K562 (cell line): Measurements from ENCODE around the gene FAM20B. TPM values are rescaled to one million over a fixed set of nuclear protein-coding genes. Genes with fewer than 3 reads are reported as not detected.

Source experiments
- ATF2 ChIP-seq: sonication (generic); formaldehyde crosslinking; IDR thresholded peaks from 2 replicates; pipeline ENCODE4 v1.8.1; 2022; ENCODE audit warnings: missing genetic modification reagents
- CHD1 ChIP-seq: fragments of 200-600 bp; sonication (generic); IDR thresholded peaks from one replicate; pipeline ENCODE4 v1.6.1; 2012; ENCODE audit warnings: mild to moderate bottlenecking, moderate library complexity, low read length, inconsistent platforms
- CHD2 ChIP-seq: IDR thresholded peaks from 2 replicates; pipeline ENCODE4 v1.6.1; 2011; ENCODE audit warnings: low read depth, low read length
- CSDE1 ChIP-seq, 2 experiments: fragments of 450-650 bp; IDR thresholded peaks; 2 replicates each; pipeline ENCODE4 v1.6.1; 2016; ENCODE audit warnings: mild to moderate bottlenecking in 1 of 2
- ETV5 ChIP-seq: sonication (generic); formaldehyde crosslinking; IDR thresholded peaks from 2 replicates; pipeline ENCODE4 v1.4.0; 2020; ENCODE audit warnings: low read depth, mild to moderate bottlenecking, missing genetic modification reagents
- MEF2A ChIP-seq: IDR thresholded peaks from 2 replicates; pipeline ENCODE4 v1.6.1; 2011; ENCODE audit warnings: low read depth, mild to moderate bottlenecking, low read length, moderate library complexity; ENCODE audit not compliant: control insufficient read depth
- MTF1 ChIP-seq: fragments of 250-450 bp; sonication (Bioruptor Pico); IDR thresholded peaks from 2 replicates; pipeline ENCODE4 v1.9.0; 2021; ENCODE audit warnings: moderate library complexity, mild to moderate bottlenecking, inconsistent platforms, borderline replicate concordance
- POLR2AphosphoS5 ChIP-seq: IDR thresholded peaks from 2 replicates; pipeline ENCODE4 v1.6.1; 2011; ENCODE audit warnings: mild to moderate bottlenecking, low read depth, low read length, moderate library complexity; ENCODE audit not compliant: control insufficient read depth, insufficient read depth
- POLR2G ChIP-seq: fragments of 200-400 bp; formaldehyde crosslinking; IDR thresholded peaks from 2 replicates; pipeline ENCODE4 v1.6.1; 2017; ENCODE audit warnings: low read depth, mild to moderate bottlenecking, antibody characterized with exemption, low read length, moderate library complexity
- POU5F1 ChIP-seq: fragments of 150-350 bp; IDR thresholded peaks from 2 replicates; pipeline ENCODE4 v1.6.1; 2014; ENCODE audit warnings: borderline replicate concordance, low read length, low read depth, mild to moderate bottlenecking; ENCODE audit not compliant: partially characterized antibody
- SMARCA5 ChIP-seq: fragments of 450-650 bp; IDR thresholded peaks from 2 replicates; pipeline ENCODE4 v1.6.1; 2016
- SRSF3 ChIP-seq: fragments of 200-400 bp; formaldehyde crosslinking; IDR thresholded peaks from 2 replicates; pipeline ENCODE4 v1.6.1; 2016; ENCODE audit warnings: mild to moderate bottlenecking, low read length, moderate library complexity; ENCODE audit not compliant: insufficient read depth
- STAG1 ChIP-seq: sonication (generic); formaldehyde crosslinking; IDR thresholded peaks from 2 replicates; pipeline ENCODE4 v1.5.0; 2020; ENCODE audit warnings: missing genetic modification reagents, borderline replicate concordance
- THRB ChIP-seq: fragments of 450-650 bp; formaldehyde crosslinking; conservative IDR thresholded peaks from 2 replicates; pipeline ENCODE4 v1.4.0; 2022; ENCODE audit warnings: mild to moderate bottlenecking, missing genetic modification characterization
- ZFP1 ChIP-seq: fragments of 450-650 bp; formaldehyde crosslinking; IDR thresholded peaks from 2 replicates; pipeline ENCODE4 v1.4.0; 2020; ENCODE audit warnings: mild to moderate bottlenecking, mixed read lengths
- ZKSCAN3 ChIP-seq: fragments of 250-450 bp; sonication (Bioruptor Pico); IDR thresholded peaks from 2 replicates; pipeline ENCODE4 v1.4.0; 2020
- ZNF143 ChIP-seq: sonication (generic); formaldehyde crosslinking; IDR thresholded peaks from 2 replicates; pipeline ENCODE4 v1.9.0; 2022; ENCODE audit warnings: mild to moderate bottlenecking, missing genetic modification reagents
- ZNF263 ChIP-seq: sonication (generic); formaldehyde crosslinking; IDR thresholded peaks from 2 replicates; pipeline ENCODE4 v1.8.0; 2022; ENCODE audit warnings: mild to moderate bottlenecking, missing genetic modification reagents, borderline replicate concordance
- ZNF584 ChIP-seq: fragments of 200-800 bp; sonication (Bioruptor generic); IDR thresholded peaks from 2 replicates; pipeline ENCODE4 v1.6.1; 2016; ENCODE audit warnings: low read depth, mild to moderate bottlenecking, missing genetic modification characterization, missing compliant biosample characterization
- polyA plus RNA-seq, 8 experiments: library from polyadenylated mRNA; depleted of rRNA in 4 of 8; stranded (reverse) in 5 of 8; unstranded in 3 of 8; fragments of >200 nt; fragmentation: Nextera tagmentation in 2 of 8; fragmentation: Illumina TruSeq in 1 of 8; extraction: Ambion mirVana in 2 of 8; extraction: Trizol in 1 of 8; gene quantifications; 2 replicates each; pipeline versions ENCODE4 v1.2.1 to v1.2.3, GENCODE V29; 2011 to 2014; ENCODE audit warnings: inconsistent platforms in 1 of 8, missing spikeins in 1 of 8
- total RNA-seq, 7 experiments: library from RNA; depleted of rRNA in 6 of 7; stranded (reverse); fragments of >200 nt in 6 of 7; fragmentation: Illumina TruSeq in 2 of 7; extraction: Trizol in 2 of 7; gene quantifications; 2 replicates each; pipeline versions ENCODE4 v1.2.1 to v1.2.3, GENCODE V29; 2011 to 2021; ENCODE audit warnings: low replicate concordance in 1 of 7
- TF ChIP-seq, protein P1 (sequence below): fragments of 200-400 bp; formaldehyde crosslinking; IDR thresholded peaks from 2 replicates; pipeline ENCODE4 v1.6.1; 2017; ENCODE audit warnings: mild to moderate bottlenecking, low read depth, low read length, moderate library complexity
- TF ChIP-seq, protein P2 (sequence below): fragments of 250-450 bp; sonication (Bioruptor Pico); IDR thresholded peaks from 2 replicates; pipeline ENCODE4 v1.4.0; 2020; ENCODE audit warnings: borderline replicate concordance

The FAM20B gene
- total and polyA plus RNA-seq, 9 of the 15 experiments (the other 6 are each of a cell fraction or from before 2014, with no cell fraction given) = 7.2 to 67.5 (median 42.9) TPM

GRCh38 chr1:179025975-179026812 is 500 bp downstream of the FAM20B start (continued):
- TF ChIP-seq ATF2 (CRISPR knock-in tag) = no peak
- 0 out of 2 replicates have a peak, but pooled peaks have one; percentile 19 for TF ChIP-seq MTF1 (CRISPR knock-in tag)
- no peak for TF ChIP-seq ZFP1
- TF ChIP-seq, protein P1, sequence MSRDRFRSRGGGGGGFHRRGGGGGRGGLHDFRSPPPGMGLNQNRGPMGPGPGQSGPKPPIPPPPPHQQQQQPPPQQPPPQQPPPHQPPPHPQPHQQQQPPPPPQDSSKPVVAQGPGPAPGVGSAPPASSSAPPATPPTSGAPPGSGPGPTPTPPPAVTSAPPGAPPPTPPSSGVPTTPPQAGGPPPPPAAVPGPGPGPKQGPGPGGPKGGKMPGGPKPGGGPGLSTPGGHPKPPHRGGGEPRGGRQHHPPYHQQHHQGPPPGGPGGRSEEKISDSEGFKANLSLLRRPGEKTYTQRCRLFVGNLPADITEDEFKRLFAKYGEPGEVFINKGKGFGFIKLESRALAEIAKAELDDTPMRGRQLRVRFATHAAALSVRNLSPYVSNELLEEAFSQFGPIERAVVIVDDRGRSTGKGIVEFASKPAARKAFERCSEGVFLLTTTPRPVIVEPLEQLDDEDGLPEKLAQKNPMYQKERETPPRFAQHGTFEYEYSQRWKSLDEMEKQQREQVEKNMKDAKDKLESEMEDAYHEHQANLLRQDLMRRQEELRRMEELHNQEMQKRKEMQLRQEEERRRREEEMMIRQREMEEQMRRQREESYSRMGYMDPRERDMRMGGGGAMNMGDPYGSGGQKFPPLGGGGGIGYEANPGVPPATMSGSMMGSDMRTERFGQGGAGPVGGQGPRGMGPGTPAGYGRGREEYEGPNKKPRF = no peak
- TF ChIP-seq ZKSCAN3 (CRISPR knock-in tag) = no peak
- peak; percentile 87 for TF ChIP-seq POLR2G
- TF ChIP-seq SMARCA5 = no peak
- TF ChIP-seq ZNF143 (CRISPR knock-in tag) = peak; percentile 48; the same call in 1 of the 2 replicates
- TF ChIP-seq POU5F1 = no peak
- TF ChIP-seq POLR2AphosphoS5 = peak; percentile 37; the same call in 1 of the 2 replicates
- TF ChIP-seq ZNF263 (CRISPR knock-in tag) = no peak
- no peak for TF ChIP-seq CSDE1 (IDR thresholded peaks at IDR 0.05)
- TF ChIP-seq SRSF3 = 0 out of 2 replicates have a peak, but pooled peaks have one; percentile 93
- TF ChIP-seq ETV5 (CRISPR knock-in tag) = peak; percentile 58; the same call in 1 of the 2 replicates
- no peak for TF ChIP-seq THRB (CRISPR knock-in tag)
- TF ChIP-seq STAG1 = no peak; the same call in 1 of the 2 replicates
- no peak for TF ChIP-seq ZNF584 (CRISPR knock-in tag)
- TF ChIP-seq, protein P2, sequence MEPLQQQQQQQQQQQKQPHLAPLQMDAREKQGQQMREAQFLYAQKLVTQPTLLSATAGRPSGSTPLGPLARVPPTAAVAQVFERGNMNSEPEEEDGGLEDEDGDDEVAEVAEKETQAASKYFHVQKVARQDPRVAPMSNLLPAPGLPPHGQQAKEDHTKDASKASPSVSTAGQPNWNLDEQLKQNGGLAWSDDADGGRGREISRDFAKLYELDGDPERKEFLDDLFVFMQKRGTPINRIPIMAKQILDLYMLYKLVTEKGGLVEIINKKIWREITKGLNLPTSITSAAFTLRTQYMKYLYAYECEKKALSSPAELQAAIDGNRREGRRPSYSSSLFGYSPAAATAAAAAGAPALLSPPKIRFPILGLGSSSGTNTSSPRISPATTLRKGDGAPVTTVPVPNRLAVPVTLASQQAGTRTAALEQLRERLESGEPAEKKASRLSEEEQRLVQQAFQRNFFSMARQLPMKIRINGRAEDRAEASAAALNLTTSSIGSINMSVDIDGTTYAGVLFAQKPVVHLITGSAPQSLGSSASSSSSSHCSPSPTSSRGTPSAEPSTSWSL (CRISPR knock-in tag) = peak; percentile 36; the same call in 1 of the 2 replicates
- peak; percentile 96 for TF ChIP-seq CHD1
- no peak for TF ChIP-seq MEF2A
- TF ChIP-seq CHD2 = 0 out of 2 replicates have a peak, but pooled peaks have one; percentile 15
